ENCODE results near the gene NCKAP1. TPM values are rescaled to one million over a fixed set of nuclear protein-coding genes. Genes with fewer than 3 reads are reported as not detected.
A peak's percentile ranks its signal among the peaks of the same experiment; 100 is the strongest.

Gene NCKAP1
- total and polyA plus RNA-seq, 2 donors (not counting 3 experiments of a cell fraction or from before 2014, with no cell fraction given): 49.4 to 130 TPM

DNA sequence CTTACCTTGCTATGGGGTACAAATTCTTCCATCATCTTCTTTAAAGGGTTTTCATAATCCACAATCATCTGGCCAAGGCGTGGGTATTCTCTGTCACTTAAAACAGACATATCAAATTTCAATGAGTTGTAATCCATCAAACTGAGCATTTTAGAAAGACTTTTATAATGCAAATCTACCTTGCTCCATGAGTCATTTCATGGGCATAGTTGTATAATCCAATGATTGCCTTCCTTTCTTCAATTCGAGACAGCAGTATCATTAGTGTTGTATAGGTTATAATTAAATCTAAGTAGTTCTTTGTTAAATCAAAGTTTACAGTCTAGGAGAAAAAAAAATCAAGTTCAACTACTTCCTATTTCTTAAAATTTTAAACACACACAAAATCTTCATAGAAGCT is 36.3 kb downstream of the NCKAP1 start:
- DNase-seq (ENCODE audit: low read depth, low spot score) (no peak), FAIRE-seq (no peak)
- H3K4me1 ChIP-seq (ENCODE audit: control insufficient read depth, extremely low read depth, insufficient read depth, low read length): no peaks in the 10 kb centered on the region
- POLR2A ChIA-PET: no interaction called here
- intact Hi-C loops (cut with micrococcal nuclease): no loop called here
- H2AFZ ChIP-seq (ENCODE audit: low read depth, low read length): no peak overlapping the region
- CTCF ChIA-PET: interaction anchor here (0.7 kb wide), 1 partner anchor 15 kb away, joined by 3 read pairs; no protein-coding TSS in a partner anchor
- BruUV-seq (replicated peaks): TSS peak; percentile 12
- peaks cover 66% of the 10 kb centered on the region for H3K79me2 ChIP-seq (ENCODE audit: control insufficient read depth, insufficient read depth, low read length)
- dilution Hi-C loops (cut with MboI; ENCODE audit: extremely low pct_ligation_motif_present, low sequenced_read_pairs): no loop called here
- no peaks in the 10 kb centered on the region for H3K27me3 ChIP-seq (ENCODE audit: control insufficient read depth in 2 of 2, insufficient read depth in 2 of 2, low read length in 2 of 2)
- H3K9me1 ChIP-seq (replicated peaks; ENCODE audit: control insufficient read depth, extremely low read depth, insufficient read depth, low read length): no peaks in the 10 kb centered on the region
- TF ChIP-seq, protein P1, sequence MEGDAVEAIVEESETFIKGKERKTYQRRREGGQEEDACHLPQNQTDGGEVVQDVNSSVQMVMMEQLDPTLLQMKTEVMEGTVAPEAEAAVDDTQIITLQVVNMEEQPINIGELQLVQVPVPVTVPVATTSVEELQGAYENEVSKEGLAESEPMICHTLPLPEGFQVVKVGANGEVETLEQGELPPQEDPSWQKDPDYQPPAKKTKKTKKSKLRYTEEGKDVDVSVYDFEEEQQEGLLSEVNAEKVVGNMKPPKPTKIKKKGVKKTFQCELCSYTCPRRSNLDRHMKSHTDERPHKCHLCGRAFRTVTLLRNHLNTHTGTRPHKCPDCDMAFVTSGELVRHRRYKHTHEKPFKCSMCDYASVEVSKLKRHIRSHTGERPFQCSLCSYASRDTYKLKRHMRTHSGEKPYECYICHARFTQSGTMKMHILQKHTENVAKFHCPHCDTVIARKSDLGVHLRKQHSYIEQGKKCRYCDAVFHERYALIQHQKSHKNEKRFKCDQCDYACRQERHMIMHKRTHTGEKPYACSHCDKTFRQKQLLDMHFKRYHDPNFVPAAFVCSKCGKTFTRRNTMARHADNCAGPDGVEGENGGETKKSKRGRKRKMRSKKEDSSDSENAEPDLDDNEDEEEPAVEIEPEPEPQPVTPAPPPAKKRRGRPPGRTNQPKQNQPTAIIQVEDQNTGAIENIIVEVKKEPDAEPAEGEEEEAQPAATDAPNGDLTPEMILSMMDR (IDR thresholded peaks at IDR 0.05; ENCODE audit: extremely low read depth in 1 of 2, insufficient read depth in 1 of 2, low read depth in 1 of 2, low read length in 2 of 2): no peak
- TF ChIP-seq, protein P2, sequence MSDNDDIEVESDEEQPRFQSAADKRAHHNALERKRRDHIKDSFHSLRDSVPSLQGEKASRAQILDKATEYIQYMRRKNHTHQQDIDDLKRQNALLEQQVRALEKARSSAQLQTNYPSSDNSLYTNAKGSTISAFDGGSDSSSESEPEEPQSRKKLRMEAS (IDR thresholded peaks at IDR 0.05; ENCODE audit: insufficient read depth, insufficient read length): no peak
- no peak for TF ChIP-seq EZH2 (IDR thresholded peaks at IDR 0.05; ENCODE audit: borderline replicate concordance, low read depth, low read length, severe bottlenecking)
- no peak for TF ChIP-seq FOS (IDR thresholded peaks at IDR 0.05; ENCODE audit: borderline replicate concordance, insufficient read depth, low read length)
- no peak for TF ChIP-seq GATA2 (IDR thresholded peaks at IDR 0.05; ENCODE audit: insufficient read depth, insufficient read length, low read depth, low read length)
- no peak for TF ChIP-seq JUN (IDR thresholded peaks at IDR 0.05; ENCODE audit: borderline replicate concordance, insufficient read depth, insufficient read length, low read depth)
- TF ChIP-seq POLR2A (IDR thresholded peaks at IDR 0.05; ENCODE audit: low read depth, low read length): no peak
- no peak for TF ChIP-seq MYC (IDR thresholded peaks at IDR 0.05; ENCODE audit: low read depth, low read length)
- TF ChIP-seq POLR2AphosphoS5 (IDR thresholded peaks at IDR 0.05; ENCODE audit: insufficient read depth, low read depth, low read length): no peak
- no peak overlapping the region for H3K9ac ChIP-seq (replicated peaks; ENCODE audit: extremely low read depth, insufficient read depth, low read length)
- H3K4me3 ChIP-seq (replicated peaks in 1 of 3; ENCODE audit: insufficient read depth in 1 of 3, low read depth in 1 of 3, low read length in 3 of 3): no peak overlapping the region
- no peak overlapping the region for H3K27ac ChIP-seq (ENCODE audit: insufficient read depth, low read depth, low read length)
- H3K4me2 ChIP-seq (ENCODE audit: insufficient read depth, low read length): no peak overlapping the region
- H3K36me3 ChIP-seq (ENCODE audit: control insufficient read depth in 2 of 2, extremely low read depth in 1 of 2, insufficient read depth in 2 of 2, low read length in 2 of 2): peaks cover 6% of the 10 kb centered on the region in 2 experiments
- H3K9me3 ChIP-seq (replicated peaks; ENCODE audit: control insufficient read depth, insufficient read depth, low read length): no peaks in the 10 kb centered on the region
- peaks cover 4% of the 10 kb centered on the region for H4K20me1 ChIP-seq (replicated peaks; ENCODE audit: control insufficient read depth, extremely low read depth, insufficient read depth, low read length)

Measured in endothelial cell of umbilical vein (primary cell).